ENCODE results near the gene PDE2A.

PDE2A gene

GRCh38 chr11:72646472-72646871, 27.8 kb downstream of the PDE2A start:
- Histone ChIP-seq H3K79me2 (ENCODE audit: control insufficient read depth, insufficient read depth, low read length) (no peaks in the 10 kb centered on the region), H2BK120ac (ENCODE audit: low read depth, low read length) (no peak overlapping the region), H2BK15ac (replicated peaks; ENCODE audit: low read depth) (no peak overlapping the region), H2BK5ac (ENCODE audit: low read length) (no peak overlapping the region), H3K9ac (ENCODE audit: low read length) (no peak overlapping the region), H3K4me1 (ENCODE audit: control insufficient read depth, low read depth, low read length) (no peaks in the 10 kb centered on the region), H3K4me2 (ENCODE audit: low read length) (no peak overlapping the region), H3K18ac (ENCODE audit: low read length) (no peak overlapping the region), H3K4ac (ENCODE audit: low read depth, low read length) (no peak overlapping the region), H2AK5ac (ENCODE audit: low read length) (no peak overlapping the region), H3K36me3 (ENCODE audit: control insufficient read depth, insufficient read depth, low read length) (no peaks in the 10 kb centered on the region), H4K8ac (ENCODE audit: low read depth, low read length) (no peak overlapping the region), H3K4me3 (ENCODE audit: low read length) (no peak overlapping the region), H3K79me1 (ENCODE audit: low read length) (no peaks in the 10 kb centered on the region), H4K5ac (ENCODE audit: low read length) (no peak overlapping the region), H3K56ac (ENCODE audit: low read length) (no peak overlapping the region), H3K27me3 (ENCODE audit: insufficient read depth, low read length, poor library complexity) (peaks cover 6% of the 10 kb centered on the region), H3K23ac (ENCODE audit: low read length) (no peak overlapping the region), H3K27ac (ENCODE audit: low read depth, low read length) (no peak overlapping the region)
- no CpG with 5 or more reads among the region's 2 CpGs for WGBS (ENCODE audit: extremely low coverage, insufficient coverage, low lambda C conversion rate)
- DNase-seq = no peak

- H2BK15ac ChIP-seq (replicated peaks; ENCODE audit: low read depth) = no peak overlapping the region
- H3K36me3 ChIP-seq (ENCODE audit: control insufficient read depth, insufficient read depth, low read length) = no peaks in the 10 kb centered on the region
- H3K9ac ChIP-seq (ENCODE audit: low read length) = no peak overlapping the region
- peak overlapping the region; percentile 19 for H3K56ac ChIP-seq (ENCODE audit: low read length)
- H3K27ac ChIP-seq (ENCODE audit: low read depth, low read length) = no peak overlapping the region
- H2BK120ac ChIP-seq (ENCODE audit: low read depth, low read length) = no peak overlapping the region
- no peak overlapping the region for H3K4me3 ChIP-seq (ENCODE audit: low read length)
- no peak overlapping the region for H3K23ac ChIP-seq (ENCODE audit: low read length)
- no peaks in the 10 kb centered on the region for H3K79me1 ChIP-seq (ENCODE audit: low read length)
- H3K4ac ChIP-seq (ENCODE audit: low read depth, low read length) = no peak overlapping the region
- no peak overlapping the region for H2BK5ac ChIP-seq (ENCODE audit: low read length)
- H4K5ac ChIP-seq (ENCODE audit: low read length) = no peak overlapping the region
- H3K4me1 ChIP-seq (ENCODE audit: control insufficient read depth, low read depth, low read length) = no peaks in the 10 kb centered on the region
- no peak overlapping the region for H4K8ac ChIP-seq (ENCODE audit: low read depth, low read length)
- H3K4me2 ChIP-seq (ENCODE audit: low read length) = no peak overlapping the region
- peaks cover 10% of the 10 kb centered on the region for H3K27me3 ChIP-seq (ENCODE audit: insufficient read depth, low read length, poor library complexity)
- H3K79me2 ChIP-seq (ENCODE audit: control insufficient read depth, insufficient read depth, low read length) = no peaks in the 10 kb centered on the region
- no peak overlapping the region for H3K18ac ChIP-seq (ENCODE audit: low read length)
- WGBS (ENCODE audit: extremely low coverage, insufficient coverage, low lambda C conversion rate) = no CpG with 5 or more reads among the region's 3 CpGs
- DNase-seq = no peak
- H2AK5ac ChIP-seq (ENCODE audit: low read length) = no peak overlapping the region
Observed at GRCh38 chr11:72646024-72646423, 28.2 kb downstream of the PDE2A start.

DNA sequence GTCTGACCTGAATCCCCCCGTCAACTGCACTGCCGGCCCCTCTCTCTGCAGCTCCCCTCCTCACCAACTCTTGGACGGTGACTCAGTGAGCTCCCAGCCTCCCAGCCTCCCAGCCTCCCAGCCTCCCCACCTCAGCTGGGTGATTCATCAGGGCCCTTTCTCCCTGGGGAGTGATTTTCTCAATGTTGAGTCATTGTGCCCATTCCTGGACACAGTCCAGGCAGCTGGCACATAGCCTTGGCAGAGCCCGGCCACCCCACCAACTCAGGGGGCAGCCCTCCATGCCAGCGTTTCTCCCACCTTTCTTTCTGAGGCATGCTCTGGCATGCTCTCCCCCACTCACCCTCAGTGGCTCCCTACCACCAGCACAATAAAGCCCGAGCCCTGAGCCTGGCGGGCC, 30.7 kb downstream of the PDE2A start:
- H3K18ac ChIP-seq (ENCODE audit: low read length) = no peak overlapping the region
- H3K9ac ChIP-seq (ENCODE audit: low read length) = no peak overlapping the region
- H3K79me2 ChIP-seq (ENCODE audit: control insufficient read depth, insufficient read depth, low read length) = no peaks in the 10 kb centered on the region
- peaks cover 15% of the 10 kb centered on the region for H3K27me3 ChIP-seq (ENCODE audit: insufficient read depth, low read length, poor library complexity)
- H3K27ac ChIP-seq (ENCODE audit: low read depth, low read length) = no peak overlapping the region
- H2BK120ac ChIP-seq (ENCODE audit: low read depth, low read length) = no peak overlapping the region
- H4K8ac ChIP-seq (ENCODE audit: low read depth, low read length) = no peak overlapping the region
- H3K56ac ChIP-seq (ENCODE audit: low read length) = peak overlapping the region; percentile 84
- no CpG with 5 or more reads among the region's 7 CpGs for WGBS (ENCODE audit: extremely low coverage, insufficient coverage, low lambda C conversion rate)
- no peaks in the 10 kb centered on the region for H3K79me1 ChIP-seq (ENCODE audit: low read length)
- H3K4me2 ChIP-seq (ENCODE audit: low read length) = no peak overlapping the region
- H3K4me1 ChIP-seq (ENCODE audit: control insufficient read depth, low read depth, low read length) = no peaks in the 10 kb centered on the region
- H3K36me3 ChIP-seq (ENCODE audit: control insufficient read depth, insufficient read depth, low read length) = no peaks in the 10 kb centered on the region
- H3K23ac ChIP-seq (ENCODE audit: low read length) = no peak overlapping the region
- H4K5ac ChIP-seq (ENCODE audit: low read length) = no peak overlapping the region
- H3K4me3 ChIP-seq (ENCODE audit: low read length) = no peak overlapping the region
- no peak overlapping the region for H2BK15ac ChIP-seq (replicated peaks; ENCODE audit: low read depth)
- no peak overlapping the region for H3K4ac ChIP-seq (ENCODE audit: low read depth, low read length)
- no peak overlapping the region for H2AK5ac ChIP-seq (ENCODE audit: low read length)
- no peak for DNase-seq
- H2BK5ac ChIP-seq (ENCODE audit: low read length) = no peak overlapping the region

GRCh38 chr11:72642884-72643522, 31.2 kb downstream of the PDE2A start:
- no peak overlapping the region for H3K27ac ChIP-seq (ENCODE audit: low read depth, low read length)
- H2AK5ac ChIP-seq (ENCODE audit: low read length) = no peak overlapping the region
- no CpG with 5 or more reads among the region's 59 CpGs for WGBS (ENCODE audit: extremely low coverage, insufficient coverage, low lambda C conversion rate)
- peak overlapping the region; percentile 85 for H3K4me2 ChIP-seq (ENCODE audit: low read length)
- H3K56ac ChIP-seq (ENCODE audit: low read length) = peak overlapping the region; percentile 84
- H2BK15ac ChIP-seq (replicated peaks; ENCODE audit: low read depth) = no peak overlapping the region
- no peaks in the 10 kb centered on the region for H3K36me3 ChIP-seq (ENCODE audit: control insufficient read depth, insufficient read depth, low read length)
- no peaks in the 10 kb centered on the region for H3K79me1 ChIP-seq (ENCODE audit: low read length)
- no peaks in the 10 kb centered on the region for H3K79me2 ChIP-seq (ENCODE audit: control insufficient read depth, insufficient read depth, low read length)
- no peak overlapping the region for H2BK5ac ChIP-seq (ENCODE audit: low read length)
- no peak overlapping the region for H3K18ac ChIP-seq (ENCODE audit: low read length)
- no peak overlapping the region for H3K4ac ChIP-seq (ENCODE audit: low read depth, low read length)
- H3K4me1 ChIP-seq (ENCODE audit: control insufficient read depth, low read depth, low read length) = no peaks in the 10 kb centered on the region
- H3K9ac ChIP-seq (ENCODE audit: low read length) = peak overlapping the region; percentile 62
- no peak overlapping the region for H3K4me3 ChIP-seq (ENCODE audit: low read length)
- peaks cover 15% of the 10 kb centered on the region for H3K27me3 ChIP-seq (ENCODE audit: insufficient read depth, low read length, poor library complexity)
- no peak overlapping the region for H3K23ac ChIP-seq (ENCODE audit: low read length)
- H4K8ac ChIP-seq (ENCODE audit: low read depth, low read length) = no peak overlapping the region
- no peak overlapping the region for H2BK120ac ChIP-seq (ENCODE audit: low read depth, low read length)
- no peak overlapping the region for H4K5ac ChIP-seq (ENCODE audit: low read length)
- peak; percentile 73 for DNase-seq

GRCh38 chr11:72642043-72642883, 32.0 kb downstream of the PDE2A start:
- no CpG with 5 or more reads among the region's 85 CpGs for WGBS (ENCODE audit: extremely low coverage, insufficient coverage, low lambda C conversion rate)
- H2BK5ac ChIP-seq (ENCODE audit: low read length) = no peak overlapping the region
- peaks cover under 1% of the 10 kb centered on the region for H3K4me1 ChIP-seq (ENCODE audit: control insufficient read depth, low read depth, low read length)
- no peak overlapping the region for H4K5ac ChIP-seq (ENCODE audit: low read length)
- H3K4me2 ChIP-seq (ENCODE audit: low read length) = peak overlapping the region; percentile 78
- no peak overlapping the region for H2BK120ac ChIP-seq (ENCODE audit: low read depth, low read length)
- peaks cover 15% of the 10 kb centered on the region for H3K27me3 ChIP-seq (ENCODE audit: insufficient read depth, low read length, poor library complexity)
- peak overlapping the region; percentile 79 for H3K56ac ChIP-seq (ENCODE audit: low read length)
- no peaks in the 10 kb centered on the region for H3K79me2 ChIP-seq (ENCODE audit: control insufficient read depth, insufficient read depth, low read length)
- no peaks in the 10 kb centered on the region for H3K79me1 ChIP-seq (ENCODE audit: low read length)
- peak overlapping the region; percentile 20 for H3K9ac ChIP-seq (ENCODE audit: low read length)
- H3K4me3 ChIP-seq (ENCODE audit: low read length) = no peak overlapping the region
- H3K4ac ChIP-seq (ENCODE audit: low read depth, low read length) = no peak overlapping the region
- no peaks in the 10 kb centered on the region for H3K36me3 ChIP-seq (ENCODE audit: control insufficient read depth, insufficient read depth, low read length)
- H3K23ac ChIP-seq (ENCODE audit: low read length) = no peak overlapping the region
- no peak overlapping the region for H4K8ac ChIP-seq (ENCODE audit: low read depth, low read length)
- H3K27ac ChIP-seq (ENCODE audit: low read depth, low read length) = no peak overlapping the region
- no peak for DNase-seq
- no peak overlapping the region for H2AK5ac ChIP-seq (ENCODE audit: low read length)
- no peak overlapping the region for H3K18ac ChIP-seq (ENCODE audit: low read length)
- H2BK15ac ChIP-seq (replicated peaks; ENCODE audit: low read depth) = no peak overlapping the region

All from mesendoderm (in vitro differentiated cells).